CD4-positive, alpha-beta T cell (primary cell): ENCODE measurements around the gene SORBS1. TPM values are rescaled to one million over a fixed set of nuclear protein-coding genes. Genes with fewer than 3 reads are reported as not detected.
A peak's percentile ranks its signal among the peaks of the same experiment; 100 is the strongest.

ENCODE experiments used
- ATAC-seq: fragments of 200-7000 bp; cut with Tn5 transposase; one replicate; pipeline ENCODE4 v1.10.0; 2022; ENCODE audit warnings: mild to moderate bottlenecking; ENCODE audit not compliant: poor library complexity
- CTCF ChIA-PET: fragments of 350-600 bp; sonication (Branson Sonifier 250); formaldehyde crosslinking; loops from one replicate; lab custom pipeline; 2021; ENCODE audit warnings: antibody characterized with exemption, inconsistent platforms; lab: Charles Lee
- POLR2A ChIA-PET: fragments of 350-600 bp; sonication (Branson Sonifier 250); formaldehyde crosslinking; loops from one replicate; lab custom pipeline; 2021; ENCODE audit warnings: antibody characterized with exemption, inconsistent platforms; lab: Charles Lee
- DNase-seq, 14 experiments: peaks; one replicate each; pipeline ENCODE4 v3.0.0-alpha.2; 2013 to 2020; ENCODE audit warnings: mixed read lengths in 2 of 14
- H3K27ac ChIP-seq, 2 donors: one replicate each; pipeline versions ENCODE4 v1.5.1 to v1.7.0; 2013; ENCODE audit warnings: low read length in 2 of 2, low read depth in 1 of 2, mild to moderate bottlenecking in 1 of 2
- H3K27me3 ChIP-seq, 2 experiments: 1 replicate in 1 of 2; 2 replicates in 1 of 2; pipeline versions ENCODE4 v1.6.1 to v1.7.0; 2013; ENCODE audit warnings: low read length in 2 of 2, control low read depth in 1 of 2, mild to moderate bottlenecking in 1 of 2, moderate library complexity in 1 of 2; ENCODE audit not compliant: insufficient read depth in 2 of 2, control insufficient read depth in 1 of 2
- H3K36me3 ChIP-seq: one replicate; pipeline ENCODE4 v1.6.1; 2013; ENCODE audit warnings: low read length, control low read depth; ENCODE audit not compliant: insufficient read depth
- H3K4me1 ChIP-seq: one replicate; pipeline ENCODE4 v1.6.1; 2013; ENCODE audit warnings: low read length, control low read depth; ENCODE audit not compliant: insufficient read depth
- H3K4me3 ChIP-seq: one replicate; pipeline ENCODE4 v1.5.1; 2013; ENCODE audit warnings: mild to moderate bottlenecking, low read length, moderate library complexity
- H3K9me3 ChIP-seq, 2 experiments: 1 replicate in 1 of 2; 2 replicates in 1 of 2; pipeline versions ENCODE4 v1.6.1 to v1.7.0; 2013; ENCODE audit warnings: low read length in 2 of 2, mild to moderate bottlenecking in 2 of 2, control low read depth in 1 of 2, moderate library complexity in 1 of 2; ENCODE audit not compliant: control insufficient read depth in 1 of 2, insufficient read depth in 1 of 2
- H3K27ac Mint-ChIP-seq: one replicate; pipeline ENCODE4 v1.8.0; 2020; ENCODE audit warnings: mixed read lengths
- H3K27me3 Mint-ChIP-seq: one replicate; pipeline ENCODE4 v1.8.0; 2021; ENCODE audit warnings: mixed read lengths
- H3K36me3 Mint-ChIP-seq: one replicate; pipeline ENCODE4 v1.8.0; 2021; ENCODE audit warnings: low read depth, mixed read lengths
- H3K4me1 Mint-ChIP-seq: one replicate; pipeline ENCODE4 v1.8.0; 2021; ENCODE audit warnings: low read depth, mixed read lengths
- H3K4me3 Mint-ChIP-seq: one replicate; pipeline ENCODE4 v1.8.0; 2020; ENCODE audit warnings: mild to moderate bottlenecking, mixed read lengths
- H3K9me3 Mint-ChIP-seq: one replicate; pipeline ENCODE4 v1.8.0; 2020; ENCODE audit warnings: mixed read lengths
- CTCF ChIP-seq: fragments of 200-600 bp; IDR thresholded peaks from one replicate; pipeline ENCODE4 v1.8.0; 2022; ENCODE audit warnings: antibody characterized with exemption, mild to moderate bottlenecking
- intact Hi-C, 2 experiments: fragments of 100-400 bp; cut with DNase I in 1 of 2; cut with micrococcal nuclease in 1 of 2; formaldehyde crosslinking; loops; one replicate each; pipeline versions ENCODE4 v1.15.1 to v1.9.0; 2023 to 2025; cut with DNase I, micrococcal nuclease
- total RNA-seq, 174 experiments: library from RNA in 2 of 174; stranded (reverse) in 2 of 174; gene quantifications; one replicate each; pipeline ENCODE4 v1.2.3 and lab custom pipeline; 2021 to 2026

The SORBS1 gene
- total RNA-seq, 2 experiments from 2014 or later: 1.4 to 1.8 TPM

GRCh38 chr10:95559471-95559870 lies 1.7 kb downstream of the SORBS1 start:
- ATAC-seq (no peak), DNase-seq (no peak)
- ChIA-PET CTCF (no interaction called here), POLR2A (no interaction called here)
- no peak for TF ChIP-seq CTCF
- peaks cover 14% of the 10 kb centered on the region for H3K4me1 ChIP-seq
- no peak overlapping the region for H3K27ac Mint-ChIP-seq
- no peaks in the 10 kb centered on the region for H3K9me3 Mint-ChIP-seq
- peaks cover 4% of the 10 kb centered on the region for H3K36me3 Mint-ChIP-seq
- no peak overlapping the region for H3K27ac ChIP-seq
- H3K36me3 ChIP-seq: no peaks in the 10 kb centered on the region
- no peak overlapping the region for H3K4me3 ChIP-seq
- peaks cover 16% of the 10 kb centered on the region for H3K4me1 Mint-ChIP-seq
- H3K4me3 Mint-ChIP-seq: peak overlapping the region; percentile 82
- intact Hi-C loops: no loop called here
- H3K27me3 ChIP-seq: peaks cover 0 to 3% of the 10 kb centered on the region in 2 experiments
- no peaks in the 10 kb centered on the region for H3K9me3 ChIP-seq
- no peaks in the 10 kb centered on the region for H3K27me3 Mint-ChIP-seq

- CTCF ChIA-PET: no interaction called here
- no peak for TF ChIP-seq CTCF
- Mint-ChIP-seq H3K27me3 (no peaks in the 10 kb centered on the region), H3K4me3 (peak overlapping the region; percentile 82), H3K9me3 (no peaks in the 10 kb centered on the region), H3K36me3 (peaks cover 4% of the 10 kb centered on the region), H3K27ac (no peak overlapping the region), H3K4me1 (peaks cover 16% of the 10 kb centered on the region)
- POLR2A ChIA-PET: no interaction called here
- no peaks in the 10 kb centered on the region for H3K9me3 ChIP-seq
- H3K27me3 ChIP-seq: peaks cover 0 to 3% of the 10 kb centered on the region in 2 experiments
- DNase-seq: no peak
- H3K4me1 ChIP-seq: peaks cover 14% of the 10 kb centered on the region
- H3K4me3 ChIP-seq: no peak overlapping the region
- H3K36me3 ChIP-seq: no peaks in the 10 kb centered on the region
- ATAC-seq: no peak
- intact Hi-C loops: no loop called here
- no peak overlapping the region for H3K27ac ChIP-seq
These were observed 2.4 kb downstream of the SORBS1 start for GRCh38 chr10:95558593-95559320.

GRCh38 chr10:95556994-95557767 lies 4.0 kb downstream of the SORBS1 start:
- H3K9me3 ChIP-seq: no peaks in the 10 kb centered on the region
- Mint-ChIP-seq H3K36me3 (peaks cover 4% of the 10 kb centered on the region), H3K27ac (no peak overlapping the region), H3K27me3 (no peaks in the 10 kb centered on the region), H3K4me1 (peaks cover 15% of the 10 kb centered on the region), H3K9me3 (peaks cover 2% of the 10 kb centered on the region), H3K4me3 (peak overlapping the region; percentile 9)
- ChIA-PET POLR2A (no interaction called here), CTCF (no interaction called here)
- H3K4me1 ChIP-seq: peaks cover 14% of the 10 kb centered on the region
- ATAC-seq (no peak), DNase-seq (no peak)
- peaks cover 0 to 3% of the 10 kb centered on the region in 2 experiments for H3K27me3 ChIP-seq
- no peak overlapping the region for H3K27ac ChIP-seq
- no peak overlapping the region for H3K4me3 ChIP-seq
- no peaks in the 10 kb centered on the region for H3K36me3 ChIP-seq
- TF ChIP-seq CTCF: no peak
- intact Hi-C loops: no loop called here
